Measurements from ENCODE around the gene ZFP69.
A peak's percentile ranks its signal among the peaks of the same experiment; 100 is the strongest.
"Not testable (repeated sequence)": the region's sequence is repeated elsewhere in the genome, so short reads cannot be mapped to it uniquely, and the experiment has no call there.

ZFP69 gene

GRCh38 chr1:40469327-40469726 is 7.8 kb upstream of the ZFP69 start:
- TF ChIP-seq GATA1 (IDR thresholded peaks at IDR 0.05; ENCODE audit: low read depth, low read length) (no peak), POLR2A (IDR thresholded peaks at IDR 0.05; ENCODE audit: low read length) (no peak)
- no peak for DNase-seq

GRCh38 chr1:40475268-40475667 is 1.8 kb upstream of the ZFP69 start:
- DNase-seq: no peak

DNA sequence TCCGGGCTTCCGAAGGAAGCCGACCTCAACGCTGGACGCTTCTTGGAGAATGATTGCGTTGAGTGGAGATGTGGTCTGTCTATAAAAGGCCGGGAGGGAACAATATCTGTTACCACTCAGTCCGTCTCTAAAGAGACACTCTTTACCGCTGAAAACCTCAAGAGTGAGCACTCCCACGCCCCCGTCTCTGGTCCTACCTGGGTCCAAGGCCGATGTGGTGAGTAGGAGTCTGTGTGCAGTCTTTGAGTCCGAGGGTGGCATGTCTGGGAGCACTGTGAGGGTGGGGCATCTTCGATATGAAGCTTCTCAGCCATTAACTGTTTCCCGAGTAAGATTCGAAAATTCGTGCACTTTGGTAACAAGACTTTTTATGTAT is 576 bp downstream of the ZFP69 start:
- no peak for TF ChIP-seq GATA1 (IDR thresholded peaks at IDR 0.05; ENCODE audit: low read depth, low read length)
- no peak for TF ChIP-seq POLR2A (IDR thresholded peaks at IDR 0.05; ENCODE audit: low read length)
- DNase-seq: peak; percentile 42 to 55

More at GRCh38 chr1:40475268-40475667, 1.8 kb upstream of the ZFP69 start:
- TF ChIP-seq POLR2A (IDR thresholded peaks at IDR 0.05; ENCODE audit: low read length) (no peak), GATA1 (IDR thresholded peaks at IDR 0.05; ENCODE audit: low read depth, low read length) (no peak)

DNA sequence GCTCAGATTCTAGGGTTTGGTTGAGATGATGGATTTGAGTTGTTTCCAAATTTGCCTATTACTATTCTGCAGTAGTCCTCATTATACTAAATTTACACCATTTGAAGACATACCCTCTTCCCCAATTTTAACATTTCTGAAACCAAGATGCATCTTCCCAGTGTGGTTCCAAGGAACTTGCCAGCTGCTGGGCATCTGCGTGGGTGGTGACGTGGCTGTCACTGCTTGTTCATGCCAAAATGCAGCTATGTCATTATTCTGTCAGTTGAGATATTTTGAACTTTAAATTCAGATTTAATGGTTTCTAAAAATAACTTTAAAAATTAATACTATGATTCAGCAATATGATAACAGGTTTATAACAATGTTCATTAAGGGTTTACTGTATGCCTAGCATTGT is 1.2 kb downstream of the ZFP69 start:
- no peak for TF ChIP-seq POLR2A (IDR thresholded peaks at IDR 0.05; ENCODE audit: low read length)
- TF ChIP-seq GATA1 (IDR thresholded peaks at IDR 0.05; ENCODE audit: low read depth, low read length): no peak
- no peak for DNase-seq

DNA sequence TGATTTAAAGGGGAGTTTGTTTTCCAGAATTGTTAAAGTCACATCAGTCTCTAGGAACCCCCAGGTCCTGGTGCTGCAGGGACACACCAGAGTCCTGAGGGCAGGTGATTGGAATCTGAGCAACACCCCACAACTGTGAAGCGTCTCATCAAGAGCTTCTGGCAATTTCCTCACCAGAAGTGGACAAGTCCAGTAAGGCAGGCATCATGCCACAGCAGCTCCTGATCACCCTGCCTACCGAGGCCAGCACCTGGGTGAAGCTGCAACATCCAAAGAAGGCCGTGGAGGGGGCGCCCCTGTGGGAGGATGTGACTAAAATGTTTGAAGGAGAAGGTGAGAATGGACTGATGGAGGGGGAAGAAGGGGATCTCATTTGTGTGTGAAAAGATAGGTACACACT is 2.1 kb downstream of the ZFP69 start:
- no peak for DNase-seq

DNA sequence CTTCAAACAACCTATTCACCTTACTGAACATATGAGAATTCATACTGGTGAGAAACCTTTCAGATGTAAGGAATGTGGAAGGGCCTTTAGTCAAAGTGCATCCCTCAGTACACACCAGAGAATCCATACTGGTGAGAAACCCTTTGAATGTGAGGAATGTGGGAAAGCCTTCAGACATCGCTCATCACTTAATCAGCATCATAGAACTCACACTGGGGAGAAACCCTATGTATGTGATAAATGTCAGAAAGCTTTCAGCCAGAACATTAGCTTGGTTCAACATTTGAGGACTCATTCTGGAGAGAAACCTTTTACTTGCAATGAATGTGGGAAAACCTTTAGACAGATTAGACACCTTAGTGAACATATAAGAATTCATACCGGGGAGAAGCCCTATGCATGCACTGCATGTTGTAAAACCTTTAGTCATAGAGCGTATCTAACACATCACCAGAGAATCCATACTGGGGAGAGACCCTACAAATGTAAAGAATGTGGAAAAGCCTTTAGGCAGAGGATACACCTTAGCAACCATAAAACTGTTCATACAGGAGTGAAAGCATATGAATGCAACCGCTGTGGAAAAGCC is 18.3 kb downstream of the ZFP69 start:
- no peak for TF ChIP-seq POLR2A (IDR thresholded peaks at IDR 0.05; ENCODE audit: low read length)
- no peak for TF ChIP-seq GATA1 (IDR thresholded peaks at IDR 0.05; ENCODE audit: low read depth, low read length)
- peak in 1 of 2 experiments; percentile 10 for DNase-seq

More for the DNA sequence above, 2.1 kb downstream of the ZFP69 start:
- no peak for TF ChIP-seq POLR2A (IDR thresholded peaks at IDR 0.05; ENCODE audit: low read length)
- no peak for TF ChIP-seq GATA1 (IDR thresholded peaks at IDR 0.05; ENCODE audit: low read depth, low read length)

DNA sequence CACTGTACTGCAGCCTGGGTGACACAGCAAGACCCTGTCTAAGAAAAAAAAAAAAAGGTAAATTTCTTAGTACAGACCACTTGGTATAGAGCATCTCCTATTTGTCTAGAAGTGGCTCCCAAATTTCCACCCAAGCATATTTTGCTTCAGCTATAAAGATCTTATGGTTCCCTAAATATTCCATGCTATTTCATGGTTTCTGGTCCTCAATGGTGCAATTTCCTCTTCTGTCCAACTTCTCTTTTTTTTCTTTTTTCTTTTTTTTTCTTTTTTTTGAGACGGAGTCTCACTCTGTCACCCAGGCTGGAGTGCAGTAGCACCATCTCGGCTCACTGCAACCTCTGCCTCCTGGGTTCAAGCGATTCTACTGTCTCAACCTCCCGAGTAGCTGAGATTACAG is 25.6 kb downstream of the ZFP69 start:
- DNase-seq: not testable (repeated sequence)

DNA sequence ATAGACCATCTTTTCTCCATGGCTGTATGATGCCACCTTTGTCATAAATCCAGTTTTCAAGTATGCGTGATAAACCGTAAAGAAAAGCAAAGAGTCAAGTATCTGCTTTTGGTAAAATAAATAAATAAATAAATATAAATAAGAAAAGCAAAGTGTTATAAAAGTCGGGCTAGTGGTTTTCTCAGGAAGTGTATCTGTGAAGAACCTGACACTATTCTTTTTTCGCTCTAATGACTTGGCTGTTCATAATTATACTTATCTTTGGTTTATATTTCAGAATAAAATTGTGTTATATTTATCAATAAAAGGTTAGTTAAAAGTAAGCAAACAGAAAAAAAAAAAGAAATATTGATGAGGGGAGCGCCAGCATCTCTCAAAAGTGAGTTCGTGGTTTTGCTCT is 30.9 kb downstream of the ZFP69 start:
- TF ChIP-seq GATA1 (IDR thresholded peaks at IDR 0.05; ENCODE audit: low read depth, low read length): no peak
- TF ChIP-seq POLR2A (IDR thresholded peaks at IDR 0.05; ENCODE audit: low read length): no peak

DNA sequence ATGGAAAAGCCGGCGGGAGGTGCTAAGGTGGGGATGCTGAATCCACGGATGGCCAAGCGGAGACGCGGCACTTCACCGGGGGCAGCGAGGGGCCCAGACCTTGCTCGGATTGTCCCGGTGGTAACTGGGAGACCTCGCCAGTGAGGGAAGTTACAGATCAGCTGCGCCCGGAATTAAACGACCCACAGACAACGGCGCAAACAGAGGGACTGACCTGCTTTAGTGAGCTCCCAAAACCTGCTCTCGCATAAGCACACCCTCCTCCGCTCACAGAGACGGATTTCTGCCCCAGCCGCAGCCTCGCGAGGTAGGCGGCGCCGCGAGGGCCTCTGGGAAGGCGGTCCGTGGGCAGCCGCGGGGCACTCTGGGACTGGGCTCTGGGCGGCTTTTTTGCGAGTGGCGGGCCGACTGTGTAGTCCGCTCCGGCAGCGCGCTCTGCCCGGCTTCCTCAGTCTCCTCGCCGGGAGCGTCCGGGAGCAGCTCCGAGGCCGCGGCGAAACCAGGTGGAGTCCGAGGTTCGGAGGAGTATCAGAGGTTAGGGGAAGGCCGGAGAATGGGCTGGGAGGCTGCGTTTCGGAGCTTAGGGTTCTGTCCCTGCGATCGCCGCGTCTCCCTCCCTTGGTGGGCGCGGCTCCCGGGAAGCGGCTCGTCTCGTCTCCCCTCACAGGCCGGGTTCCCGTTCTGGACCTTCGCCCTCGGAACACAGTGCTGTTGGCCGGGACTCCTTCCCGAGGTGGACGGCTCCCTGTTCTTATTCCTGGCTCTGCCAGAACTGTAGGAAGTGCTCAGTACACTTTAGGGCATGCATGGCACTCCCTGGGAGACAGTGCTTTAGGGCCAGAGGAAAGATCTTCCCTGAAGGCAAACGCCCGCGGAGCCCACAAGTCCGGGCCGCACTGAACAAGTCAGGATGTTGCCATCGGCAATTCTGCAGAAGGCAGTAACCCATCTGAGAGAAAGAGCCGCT is 31.6 kb downstream of the ZFP69 start, which contains the start of gene EXO5:
Gene EXO5 (plus strand): TSS at position 393 of the 967 bp plus-strand sequence. CDS start 5,778 bp downstream, outside the sequence.
- TF ChIP-seq GATA1 (IDR thresholded peaks at IDR 0.05; ENCODE audit: low read depth, low read length) (no peak), POLR2A (IDR thresholded peaks at IDR 0.05; ENCODE audit: low read length) (peak; percentile 79)

More for the DNA sequence above, 30.9 kb downstream of the ZFP69 start:
- no peak for DNase-seq

DNA sequence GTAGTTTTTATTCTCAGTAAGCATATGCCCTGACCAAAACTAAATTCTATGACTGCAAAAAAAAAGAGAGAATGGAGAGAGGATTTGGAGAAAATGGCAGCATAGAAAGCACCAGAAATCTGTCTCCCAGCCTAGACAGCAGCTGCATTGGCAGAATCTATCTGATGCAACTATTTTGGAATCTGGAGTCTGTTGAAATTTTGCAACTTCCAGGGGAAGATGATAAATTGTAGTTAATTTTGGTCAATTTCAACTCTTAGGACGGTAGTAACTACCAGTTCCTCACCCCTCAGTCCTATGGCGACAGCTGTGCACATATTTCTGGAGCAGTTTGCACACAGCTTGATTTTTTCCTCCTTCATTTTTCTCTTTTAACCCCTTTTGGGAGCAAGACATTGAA is 42.4 kb downstream of the ZFP69 start:
- TF ChIP-seq POLR2A (IDR thresholded peaks at IDR 0.05; ENCODE audit: low read length) (no peak), GATA1 (IDR thresholded peaks at IDR 0.05; ENCODE audit: low read depth, low read length) (no peak)

More for the DNA sequence above, 31.6 kb downstream of the ZFP69 start, which contains the start of gene EXO5:
- DNase-seq: peak; percentile 83 to 85

DNA sequence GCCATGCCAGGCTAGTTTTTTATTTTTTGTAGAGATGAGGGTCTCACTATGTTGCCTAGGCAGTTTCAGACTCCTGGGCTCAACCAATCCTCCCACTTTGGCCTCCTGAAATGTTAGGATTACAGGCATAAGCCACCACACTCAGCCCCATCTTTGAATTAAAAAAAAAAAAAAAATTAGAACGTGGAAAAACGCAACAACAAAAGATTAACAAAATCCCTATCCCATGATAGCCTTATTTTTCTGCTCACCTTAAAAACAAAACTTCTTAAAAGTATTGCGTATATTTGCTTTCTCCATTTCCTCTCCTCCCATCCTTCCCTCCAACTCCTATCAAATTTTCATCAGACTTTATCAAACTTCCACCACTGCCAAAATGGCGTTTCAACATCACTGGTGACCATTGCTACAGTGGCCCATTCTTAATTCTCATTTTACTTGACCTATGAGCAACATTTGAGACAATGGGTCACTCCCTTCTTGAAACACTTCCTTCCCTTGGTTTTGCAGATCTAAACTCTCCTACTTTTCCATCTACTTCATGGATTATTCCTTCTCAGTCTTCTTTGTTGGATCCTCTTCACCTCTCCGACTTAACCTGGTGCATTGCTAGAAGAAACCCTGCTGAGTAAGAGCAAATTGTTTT is 53.8 kb downstream of the ZFP69 start:
- TF ChIP-seq POLR2A (IDR thresholded peaks at IDR 0.05; ENCODE audit: low read length): no peak
- TF ChIP-seq GATA1 (IDR thresholded peaks at IDR 0.05; ENCODE audit: low read depth, low read length): no peak
- peak in 1 of 2 experiments; percentile 50 for DNase-seq

More for the DNA sequence above, 42.4 kb downstream of the ZFP69 start:
- DNase-seq: no peak

DNA sequence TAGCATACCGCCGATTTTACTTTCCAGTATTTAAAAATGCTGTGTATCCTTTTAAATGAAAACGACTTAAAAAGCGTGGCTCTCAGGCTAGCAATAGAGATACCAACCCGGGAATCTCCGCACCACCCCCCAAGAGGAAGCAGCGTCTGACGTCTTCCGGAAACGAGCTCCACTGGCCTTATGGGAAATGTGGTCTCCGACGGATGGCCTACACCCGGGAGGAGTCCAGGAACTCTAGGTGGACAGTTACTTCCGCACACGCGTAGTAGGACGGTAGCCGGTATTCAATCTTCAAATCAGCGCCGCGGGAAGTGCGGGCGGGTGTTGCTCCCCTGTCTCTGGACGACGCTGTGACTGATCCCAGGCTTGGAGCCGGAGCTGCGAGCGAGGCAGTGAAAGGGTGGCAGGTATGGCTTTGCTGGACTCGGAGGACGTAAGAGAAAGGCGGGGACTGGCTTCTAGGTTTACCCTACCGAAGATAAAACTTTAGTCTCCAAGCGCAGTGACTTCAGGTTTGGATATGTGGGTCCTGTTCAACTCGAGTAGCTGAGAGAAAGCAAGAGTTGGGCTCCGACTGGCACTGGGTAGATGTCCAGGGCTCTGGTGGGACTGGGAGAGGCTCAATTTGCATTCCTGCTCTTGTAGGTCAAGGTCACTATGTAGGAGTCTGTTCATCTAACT is 54.4 kb downstream of the ZFP69 start, which contains the start of gene ZNF684:
Gene ZNF684 (plus strand): TSS at position 257 of the 681 bp plus-strand sequence. CDS start 1,530 bp downstream, outside the sequence.
- TF ChIP-seq GATA1 (IDR thresholded peaks at IDR 0.05; ENCODE audit: low read depth, low read length) (no peak), POLR2A (IDR thresholded peaks at IDR 0.05; ENCODE audit: low read length) (peak; percentile 73)
- DNase-seq: peak; percentile 89 to 91

DNA sequence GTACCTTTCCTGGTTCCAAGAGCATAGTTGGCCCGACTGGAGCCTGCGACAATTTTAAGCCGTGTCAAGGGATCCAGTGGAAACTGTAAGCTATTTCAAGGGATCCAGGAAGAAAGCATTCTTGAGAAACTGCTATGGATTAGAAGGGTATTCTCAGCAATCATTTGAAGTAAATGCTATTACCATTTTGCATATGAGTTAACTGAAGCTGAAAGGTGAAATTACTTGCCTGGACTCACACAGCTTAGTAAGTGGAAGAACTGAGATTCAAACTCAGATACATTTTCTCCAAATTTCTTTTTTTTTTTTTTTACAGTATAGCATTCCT is 54.9 kb downstream of the ZFP69 start:
- no peak for TF ChIP-seq GATA1 (IDR thresholded peaks at IDR 0.05; ENCODE audit: low read depth, low read length)
- TF ChIP-seq POLR2A (IDR thresholded peaks at IDR 0.05; ENCODE audit: low read length): no peak
- no peak for DNase-seq

Measured in erythroblast (primary cell).